GM12875 (cell line): ENCODE measurements around the gene CAMK1G.

Experiments used
- H3K4me3 ChIP-seq: one replicate; pipeline ENCODE4 v1.5.1; 2011; ENCODE audit warnings: low read depth, low read length, control low read depth
- CTCF ChIP-seq: IDR thresholded peaks from 2 replicates; pipeline ENCODE4 v1.5.1; 2011; ENCODE audit warnings: low read depth, mild to moderate bottlenecking, control low read depth, inconsistent platforms, low read length, moderate library complexity, borderline replicate concordance; ENCODE audit not compliant: insufficient read depth

The CAMK1G gene

DNA sequence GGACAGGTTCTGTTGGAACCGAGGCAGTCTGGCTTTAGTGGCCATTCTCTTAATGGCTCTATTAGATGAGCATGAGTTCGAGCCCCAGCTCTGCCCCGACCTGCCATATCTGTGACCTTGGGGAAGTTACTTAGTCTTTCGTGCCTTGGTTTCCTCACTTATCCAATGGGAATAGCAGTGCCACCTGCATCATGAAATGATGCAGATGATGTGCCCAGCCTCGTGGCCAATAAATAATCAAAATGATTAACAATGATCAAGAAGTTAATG, 30.6 kb downstream of the CAMK1G start:
- no peak overlapping the region for H3K4me3 ChIP-seq
- TF ChIP-seq CTCF: no peak

- no peak for TF ChIP-seq CTCF
- H3K4me3 ChIP-seq: no peak overlapping the region
These were observed 31.4 kb downstream of the CAMK1G start for GRCh38 chr1:209614906-209615305.

DNA sequence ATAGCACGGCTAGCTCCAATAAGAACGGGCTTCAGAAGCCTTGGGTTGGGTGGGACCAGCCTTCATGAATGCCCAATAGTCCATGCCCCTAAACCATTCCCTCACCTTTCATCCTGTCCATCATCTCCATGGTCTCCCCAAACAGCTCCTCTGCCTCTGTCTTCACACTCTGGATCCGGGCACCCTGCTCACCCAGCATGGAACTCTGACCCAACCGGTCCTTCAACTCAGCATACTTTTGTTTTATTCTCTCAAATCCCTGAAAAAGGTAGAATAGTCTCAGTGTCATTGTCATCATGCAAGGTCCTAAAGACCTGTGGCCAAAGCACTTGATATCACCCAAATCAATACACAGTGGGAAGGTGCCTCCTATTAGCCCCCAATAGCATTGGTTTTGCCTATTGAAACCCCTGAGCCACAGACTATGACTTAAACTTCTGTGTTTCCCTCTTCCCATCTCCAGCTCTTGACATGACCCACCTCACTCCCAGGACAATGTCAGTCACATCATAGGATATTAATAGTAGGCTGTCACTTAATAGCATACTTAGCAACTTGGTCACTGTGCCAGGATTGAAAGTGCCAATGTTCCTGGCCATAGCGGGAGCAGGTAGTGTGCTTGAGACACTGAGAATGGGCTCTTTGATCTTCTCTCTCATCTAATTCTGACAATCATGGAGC, 33.0 kb downstream of the CAMK1G start:
- TF ChIP-seq CTCF: no peak
- H3K4me3 ChIP-seq: no peak overlapping the region

DNA sequence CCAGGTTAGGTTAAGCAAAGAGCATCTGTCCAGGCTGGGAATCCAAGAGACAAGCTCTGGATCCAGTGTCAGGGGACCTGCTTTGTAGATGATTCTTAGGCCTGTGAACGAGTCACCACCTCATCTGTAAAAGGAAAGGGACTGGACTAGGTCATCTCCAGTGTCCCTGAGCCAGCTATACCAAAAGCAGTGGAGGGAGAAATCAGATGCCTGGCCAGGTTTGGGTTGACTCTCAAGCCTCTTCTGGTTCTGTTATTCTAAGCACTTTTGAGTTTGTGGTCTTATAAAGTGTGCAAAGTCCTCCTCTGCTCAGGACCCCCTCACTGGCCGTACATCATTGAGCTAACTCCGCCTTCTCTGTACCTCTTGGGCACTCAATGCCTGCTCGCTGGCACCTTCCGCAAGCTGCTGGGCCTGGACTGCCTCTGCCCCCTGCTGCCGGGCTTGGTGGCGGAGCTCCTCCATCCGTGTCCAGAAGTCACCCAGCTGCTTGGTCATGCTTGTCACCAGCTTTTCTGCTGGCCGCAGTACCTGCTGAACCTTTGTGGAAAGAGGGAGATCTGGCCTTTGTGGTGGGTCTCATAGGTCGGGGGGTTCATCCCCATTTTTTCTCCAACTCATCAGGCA, 33.6 kb downstream of the CAMK1G start:
- TF ChIP-seq CTCF: no peak
- H3K4me3 ChIP-seq: no peak overlapping the region

DNA sequence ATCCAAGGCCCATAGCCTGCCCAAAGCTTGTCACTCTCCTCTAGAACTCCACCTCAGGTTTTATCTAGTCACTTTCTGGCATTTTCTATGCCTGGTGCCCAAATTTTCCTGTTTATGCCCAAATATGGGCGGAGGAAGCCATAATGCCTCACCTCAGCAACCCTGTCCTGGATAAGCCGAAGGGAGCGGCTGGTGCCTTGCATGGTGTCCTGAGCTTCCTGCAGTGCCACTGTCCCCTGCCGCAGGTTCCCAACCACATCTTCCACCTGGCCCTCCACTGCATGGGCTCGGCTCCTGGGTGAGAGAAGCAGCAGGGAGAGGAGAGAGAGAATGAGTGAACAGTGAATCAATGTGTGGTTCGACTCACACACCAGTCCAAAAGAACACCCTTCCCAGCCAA, 34.2 kb downstream of the CAMK1G start:
- no peak overlapping the region for H3K4me3 ChIP-seq
- TF ChIP-seq CTCF: no peak

DNA sequence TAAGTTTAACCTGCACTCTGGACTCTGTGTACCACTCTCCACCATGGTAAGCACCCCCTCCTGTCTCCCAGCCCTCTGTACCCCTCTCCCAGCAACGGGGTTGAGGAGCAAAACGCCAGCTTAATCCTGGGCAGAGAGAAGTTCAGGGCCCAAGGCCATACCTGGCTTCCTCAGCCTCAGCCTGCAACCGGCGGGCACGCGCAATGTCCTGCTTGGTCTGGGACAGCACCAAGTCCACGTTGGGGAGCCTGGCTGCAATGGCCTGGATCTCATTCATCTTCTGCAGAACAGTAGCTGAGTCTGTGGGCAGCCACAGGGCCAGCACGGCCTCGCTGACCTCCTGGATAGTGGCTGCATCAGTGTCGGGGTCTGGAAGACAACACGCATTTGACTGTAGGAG, 34.8 kb downstream of the CAMK1G start:
- H3K4me3 ChIP-seq: no peak overlapping the region
- no peak for TF ChIP-seq CTCF

GRCh38 chr1:209618756-209619420, 35.4 kb downstream of the CAMK1G start:
- TF ChIP-seq CTCF: no peak
- no peak overlapping the region for H3K4me3 ChIP-seq
